DOHH2 (cell line): ENCODE measurements around the gene EPS15.
"Not testable (repeated sequence)": the region's sequence is repeated elsewhere in the genome, so short reads cannot be mapped to it uniquely, and the experiment has no call there.

ENCODE experiments used
- H3F3A ChIP-seq: fragments of 200-600 bp; sonication (generic), shearing (Covaris generic); 2 replicates; pipeline ENCODE4 v1.6.0; 2016; ENCODE audit warnings: antibody characterized with exemption, mild to moderate bottlenecking; ENCODE audit not compliant: control insufficient read depth, insufficient read depth
- H3K27ac ChIP-seq: fragments of 200-600 bp; sonication (generic); 2 replicates; pipeline ENCODE4 v1.5.1; 2014; ENCODE audit warnings: low read depth, mild to moderate bottlenecking, low read length, moderate library complexity
- H3K27me3 ChIP-seq: fragments of 200-600 bp; sonication (generic); 2 replicates; pipeline ENCODE4 v1.6.1; 2014; ENCODE audit warnings: mild to moderate bottlenecking, low read length, mixed read lengths; ENCODE audit not compliant: control insufficient read depth
- H3K36me3 ChIP-seq: fragments of 200-600 bp; sonication (generic); 2 replicates; pipeline ENCODE4 v1.6.1; 2014; ENCODE audit warnings: mild to moderate bottlenecking, low read length, moderate library complexity, mixed read lengths; ENCODE audit not compliant: control insufficient read depth
- H3K4me1 ChIP-seq: fragments of 200-600 bp; sonication (generic); 2 replicates; pipeline ENCODE4 v1.6.1; 2014; ENCODE audit warnings: mild to moderate bottlenecking, low read length, mixed read lengths; ENCODE audit not compliant: control insufficient read depth
- H3K4me2 ChIP-seq: fragments of 200-600 bp; sonication (generic); 2 replicates; pipeline ENCODE4 v1.6.0; 2014; ENCODE audit warnings: mild to moderate bottlenecking, low read length, moderate library complexity
- H3K4me3 ChIP-seq: fragments of 200-600 bp; sonication (generic); 2 replicates; pipeline ENCODE4 v1.5.1; 2014; ENCODE audit warnings: mild to moderate bottlenecking, low read length, mixed read lengths
- H3K79me2 ChIP-seq: fragments of 200-600 bp; sonication (generic); 2 replicates; pipeline ENCODE4 v1.6.1; 2014; ENCODE audit warnings: mild to moderate bottlenecking, low read length, mixed read lengths; ENCODE audit not compliant: control insufficient read depth
- H3K9me2 ChIP-seq: fragments of 200-600 bp; sonication (generic); replicated peaks from 2 replicates; pipeline ENCODE4 v1.6.1; 2014; ENCODE audit warnings: mild to moderate bottlenecking, low read length, mixed read lengths; ENCODE audit not compliant: control insufficient read depth
- H3K9me3 ChIP-seq: fragments of 200-600 bp; sonication (generic); 2 replicates; pipeline ENCODE4 v1.6.1; 2014; ENCODE audit warnings: antibody characterized with exemption, low read length, mixed read lengths; ENCODE audit not compliant: control insufficient read depth, insufficient read depth
- H4K20me1 ChIP-seq: fragments of 200-600 bp; sonication (generic); 2 replicates; pipeline ENCODE4 v1.6.0; 2014; ENCODE audit warnings: low read depth, mild to moderate bottlenecking, antibody characterized with exemption, low read length, moderate library complexity; ENCODE audit not compliant: control insufficient read depth, insufficient read depth
- EZH2phosphoT487 ChIP-seq: fragments of 200-600 bp; sonication (generic); IDR thresholded peaks from 2 replicates; pipeline ENCODE4 v1.6.1; 2017; ENCODE audit warnings: borderline replicate concordance, mild to moderate bottlenecking, antibody characterized with exemption, low read length, moderate library complexity, mixed read lengths
- TF ChIP-seq, protein P1 (sequence below): fragments of 200-600 bp; sonication (generic); IDR thresholded peaks from one replicate; pipeline ENCODE4 v1.5.1; 2014; ENCODE audit warnings: antibody characterized with exemption, mild to moderate bottlenecking, low read depth, low read length; ENCODE audit not compliant: poor library complexity, severe bottlenecking

EPS15 gene

DNA sequence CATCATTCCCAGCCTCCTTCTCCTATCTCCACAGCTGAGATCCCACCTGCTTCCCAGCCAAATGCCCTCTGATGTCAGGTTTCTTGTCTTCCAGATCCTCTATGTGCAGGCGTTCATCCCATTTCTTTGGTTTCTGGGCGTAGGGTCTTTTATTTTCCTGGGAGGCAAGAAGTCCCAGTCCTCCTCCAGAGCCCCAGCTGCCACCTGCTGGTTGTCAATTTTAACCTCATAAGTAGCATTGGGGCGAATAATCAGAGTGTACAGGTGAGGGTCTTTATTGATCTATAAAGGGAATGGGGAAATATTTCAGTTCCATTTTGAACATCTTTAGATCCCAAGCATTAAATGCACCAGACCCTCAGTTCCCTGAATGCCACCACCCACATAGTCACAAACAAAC is 47.2 kb upstream of the EPS15 start:
- H3K36me3 ChIP-seq, result no peaks in the 10 kb centered on the region
- peaks cover 28% of the 10 kb centered on the region for H3K4me1 ChIP-seq
- no peaks in the 10 kb centered on the region for H3K27me3 ChIP-seq
- no peak overlapping the region for H3K27ac ChIP-seq
- no peak overlapping the region for H3K4me3 ChIP-seq
- no peaks in the 10 kb centered on the region for H3K79me2 ChIP-seq
- no peaks in the 10 kb centered on the region for H3F3A ChIP-seq
- TF ChIP-seq, protein P1, sequence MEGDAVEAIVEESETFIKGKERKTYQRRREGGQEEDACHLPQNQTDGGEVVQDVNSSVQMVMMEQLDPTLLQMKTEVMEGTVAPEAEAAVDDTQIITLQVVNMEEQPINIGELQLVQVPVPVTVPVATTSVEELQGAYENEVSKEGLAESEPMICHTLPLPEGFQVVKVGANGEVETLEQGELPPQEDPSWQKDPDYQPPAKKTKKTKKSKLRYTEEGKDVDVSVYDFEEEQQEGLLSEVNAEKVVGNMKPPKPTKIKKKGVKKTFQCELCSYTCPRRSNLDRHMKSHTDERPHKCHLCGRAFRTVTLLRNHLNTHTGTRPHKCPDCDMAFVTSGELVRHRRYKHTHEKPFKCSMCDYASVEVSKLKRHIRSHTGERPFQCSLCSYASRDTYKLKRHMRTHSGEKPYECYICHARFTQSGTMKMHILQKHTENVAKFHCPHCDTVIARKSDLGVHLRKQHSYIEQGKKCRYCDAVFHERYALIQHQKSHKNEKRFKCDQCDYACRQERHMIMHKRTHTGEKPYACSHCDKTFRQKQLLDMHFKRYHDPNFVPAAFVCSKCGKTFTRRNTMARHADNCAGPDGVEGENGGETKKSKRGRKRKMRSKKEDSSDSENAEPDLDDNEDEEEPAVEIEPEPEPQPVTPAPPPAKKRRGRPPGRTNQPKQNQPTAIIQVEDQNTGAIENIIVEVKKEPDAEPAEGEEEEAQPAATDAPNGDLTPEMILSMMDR, result peak; percentile 23
- TF ChIP-seq EZH2phosphoT487, result no peak
- no peaks in the 10 kb centered on the region for H3K9me2 ChIP-seq
- H4K20me1 ChIP-seq, result no peaks in the 10 kb centered on the region
- H3K9me3 ChIP-seq, result no peaks in the 10 kb centered on the region
- H3K4me2 ChIP-seq, result no peak overlapping the region

GRCh38 chr1:51565009-51565408 is 45.9 kb upstream of the EPS15 start:
- Histone ChIP-seq H3K27me3 (no peaks in the 10 kb centered on the region), H3K27ac (no peak overlapping the region), H3K9me3 (no peaks in the 10 kb centered on the region), H3K36me3 (no peaks in the 10 kb centered on the region), H3K79me2 (no peaks in the 10 kb centered on the region), H4K20me1 (no peaks in the 10 kb centered on the region), H3K4me3 (no peak overlapping the region), H3K4me2 (no peak overlapping the region), H3K9me2 (no peaks in the 10 kb centered on the region), H3K4me1 (peaks cover 16% of the 10 kb centered on the region), H3F3A (no peaks in the 10 kb centered on the region)
- no peak for TF ChIP-seq EZH2phosphoT487
- TF ChIP-seq, protein P1, result no peak

GRCh38 chr1:51564124-51564523 is 45.1 kb upstream of the EPS15 start:
- Histone ChIP-seq H3K4me2 (no peak overlapping the region), H3K36me3 (no peaks in the 10 kb centered on the region), H3K4me1 (peaks cover 7% of the 10 kb centered on the region), H4K20me1 (no peaks in the 10 kb centered on the region), H3K27ac (no peak overlapping the region), H3F3A (no peaks in the 10 kb centered on the region), H3K27me3 (no peaks in the 10 kb centered on the region), H3K4me3 (no peak overlapping the region), H3K9me2 (no peaks in the 10 kb centered on the region), H3K79me2 (no peaks in the 10 kb centered on the region), H3K9me3 (no peaks in the 10 kb centered on the region)
- TF ChIP-seq, protein P1, result no peak
- TF ChIP-seq EZH2phosphoT487, result no peak

DNA sequence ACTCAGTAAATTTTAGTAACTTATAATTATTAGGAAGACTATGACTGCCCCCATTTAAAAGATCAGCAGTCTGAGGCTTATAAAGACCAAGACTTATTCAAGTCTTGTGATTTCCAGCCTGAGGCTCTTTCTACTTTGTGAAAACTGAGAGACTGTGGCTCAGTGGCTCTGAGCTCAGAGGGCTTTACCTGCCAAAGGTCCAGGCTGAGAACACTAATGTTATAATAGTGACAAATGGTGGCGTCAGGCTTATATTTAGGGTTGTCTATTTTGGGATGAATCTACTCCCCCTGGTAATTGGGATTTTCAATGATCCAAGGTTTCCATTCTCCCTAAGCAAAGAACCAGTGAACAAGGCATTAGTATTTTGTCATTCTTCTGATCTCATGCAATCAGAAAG is 42.6 kb upstream of the EPS15 start:
- H3K27me3 ChIP-seq, result no peaks in the 10 kb centered on the region
- H3F3A ChIP-seq, result no peaks in the 10 kb centered on the region
- H3K9me3 ChIP-seq, result no peaks in the 10 kb centered on the region
- no peaks in the 10 kb centered on the region for H3K36me3 ChIP-seq
- H3K4me2 ChIP-seq, result no peak overlapping the region
- H3K27ac ChIP-seq, result no peak overlapping the region
- H3K9me2 ChIP-seq, result no peaks in the 10 kb centered on the region
- no peak overlapping the region for H3K4me3 ChIP-seq
- H4K20me1 ChIP-seq, result no peaks in the 10 kb centered on the region
- H3K4me1 ChIP-seq, result no peaks in the 10 kb centered on the region
- TF ChIP-seq, protein P1, result no peak
- no peak for TF ChIP-seq EZH2phosphoT487
- no peaks in the 10 kb centered on the region for H3K79me2 ChIP-seq

DNA sequence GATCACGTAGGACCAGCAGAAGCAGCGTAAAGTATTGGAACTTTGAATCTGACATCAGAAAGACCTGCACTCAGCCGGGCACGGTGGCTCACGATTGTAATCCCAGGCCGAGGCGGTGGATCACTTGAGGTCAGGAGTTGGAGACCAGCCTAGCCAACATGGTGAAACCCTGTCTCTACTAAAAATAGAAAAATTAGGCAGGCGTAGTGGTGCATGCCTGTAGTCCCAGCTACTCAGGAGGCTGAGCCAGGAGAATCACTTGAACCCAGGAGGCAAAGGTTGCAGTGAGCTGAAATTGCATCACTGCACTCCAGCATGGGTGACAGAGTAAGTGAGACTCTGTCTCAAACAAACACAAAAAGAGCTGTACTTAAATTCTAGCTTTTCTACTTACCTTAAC is 41.8 kb upstream of the EPS15 start:
- not testable (repeated sequence) for H3K4me3 ChIP-seq, H3K27ac ChIP-seq, H3K9me2 ChIP-seq, H3K4me2 ChIP-seq, H3K27me3 ChIP-seq, H3K4me1 ChIP-seq, H3K9me3 ChIP-seq, H3K79me2 ChIP-seq, H4K20me1 ChIP-seq, H3F3A ChIP-seq, H3K36me3 ChIP-seq
